Measurements from ENCODE around the gene CYB561. TPM values are rescaled to one million over a fixed set of nuclear protein-coding genes. Genes with fewer than 3 reads are reported as not detected.
A peak's percentile ranks its signal among the peaks of the same experiment; 100 is the strongest.

CYB561 gene
- total and polyA plus RNA-seq, 9 of the 15 experiments (the other 6 are each of a cell fraction or from before 2014, with no cell fraction given) = 4.0 to 30.8 (median 17.4) TPM

DNA sequence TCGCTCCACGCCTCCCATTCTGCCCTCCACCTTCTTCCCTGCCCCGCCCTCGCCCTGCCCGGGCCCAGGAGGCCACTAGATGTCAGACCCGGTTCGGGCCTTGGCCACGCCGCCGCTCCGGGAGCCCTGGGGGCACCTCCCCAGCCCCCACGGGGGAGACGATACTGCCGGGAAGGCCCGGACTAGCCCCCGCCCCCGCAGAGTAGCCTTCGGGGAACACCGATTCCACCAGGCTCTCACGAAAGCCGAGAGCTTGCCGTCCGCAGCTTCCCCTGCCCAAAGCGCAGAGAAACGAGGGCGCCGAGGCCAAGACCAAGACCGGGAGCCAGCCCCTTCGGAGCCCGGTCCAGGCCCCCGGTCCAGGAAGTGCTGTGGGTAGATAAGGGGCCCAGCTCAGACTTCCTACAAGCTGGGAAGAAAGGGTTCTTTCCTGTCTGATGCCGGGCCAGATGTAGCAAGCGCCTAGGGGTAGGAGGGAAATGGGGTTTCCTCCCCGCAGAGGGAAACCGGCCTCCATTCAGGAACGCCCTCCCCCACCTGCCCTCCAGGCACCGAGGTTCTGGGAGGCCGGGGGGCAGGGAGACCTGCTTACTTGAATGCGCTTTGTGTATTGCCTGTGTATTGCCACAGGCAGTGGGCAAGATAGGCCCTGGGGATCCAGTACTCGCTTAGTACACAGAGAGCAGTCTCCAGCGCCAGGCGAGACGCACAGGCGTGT is 806 bp upstream of the CYB561 start (continued):
- TF ChIP-seq NR4A1 (CRISPR knock-in tag; IDR thresholded peaks at IDR 0.05) = no peak
- TF ChIP-seq NR4A1 (tag; IDR thresholded peaks at IDR 0.05) = peak; percentile 53
- no peak; the same call in 1 of the 2 replicates for TF ChIP-seq HNRNPL (IDR thresholded peaks at IDR 0.05; ENCODE audit: low read depth, low read length)
- TF ChIP-seq POU5F1 (IDR thresholded peaks at IDR 0.05; ENCODE audit: borderline replicate concordance, low read depth, low read length, partially characterized antibody) = no peak
- TF ChIP-seq NFRKB (IDR thresholded peaks at IDR 0.05; ENCODE audit: low read depth) = peak; percentile 82
- peak; percentile 80 for TF ChIP-seq VEZF1 (CRISPR knock-in tag; IDR thresholded peaks at IDR 0.05)
- no peak for TF ChIP-seq CHD1 (IDR thresholded peaks at IDR 0.05; ENCODE audit: low read length)
- TF ChIP-seq SETDB1 (IDR thresholded peaks at IDR 0.05; ENCODE audit: low read length) = no peak
- no peak for TF ChIP-seq NEUROD1 (IDR thresholded peaks at IDR 0.05; ENCODE audit: borderline replicate concordance, low read depth, low read length, partially characterized antibody)
- TF ChIP-seq STAT5A (IDR thresholded peaks at IDR 0.05; ENCODE audit: borderline replicate concordance, low read length) = no peak
- no peak for TF ChIP-seq BRCA1 (IDR thresholded peaks at IDR 0.05)
- no peak for TF ChIP-seq BRCA1 (CRISPR knock-in tag; IDR thresholded peaks at IDR 0.05)
- no peak; the same call in 1 of the 2 replicates for TF ChIP-seq GATAD2B (IDR thresholded peaks at IDR 0.05; ENCODE audit: borderline replicate concordance)
- TF ChIP-seq, protein P1, sequence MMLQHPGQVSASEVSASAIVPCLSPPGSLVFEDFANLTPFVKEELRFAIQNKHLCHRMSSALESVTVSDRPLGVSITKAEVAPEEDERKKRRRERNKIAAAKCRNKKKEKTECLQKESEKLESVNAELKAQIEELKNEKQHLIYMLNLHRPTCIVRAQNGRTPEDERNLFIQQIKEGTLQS (IDR thresholded peaks at IDR 0.05) = no peak
- TF ChIP-seq, protein P1 (CRISPR knock-in tag; conservative IDR thresholded peaks at IDR 0.05) = no peak
- TF ChIP-seq ZNF318 (IDR thresholded peaks at IDR 0.05; ENCODE audit: borderline replicate concordance in 1 of 2, low read depth in 1 of 2) = no peak
